Activated CD8-positive, alpha-beta memory T cell treated with anti-CD3 and anti-CD28 coated beads for 1 hour (primary cell): ENCODE results near the gene COL26A1.

ENCODE experiments used
- DNase-seq, 2 donors: peaks; one replicate each; pipeline ENCODE4 v3.0.0-alpha.2; 2020; ENCODE audit warnings: low read depth in 1 of 2; ENCODE audit errors: extremely low read depth in 1 of 2

The COL26A1 gene

GRCh38 chr7:101370836-101371235 is 8.2 kb downstream of the COL26A1 start:
- no peak for DNase-seq

- DNase-seq = no peak
Measured at GRCh38 chr7:101373812-101374614, 11.3 kb downstream of the COL26A1 start.

GRCh38 chr7:101374990-101375389 is 12.3 kb downstream of the COL26A1 start:
- no peak for DNase-seq

GRCh38 chr7:101376601-101377000 is 13.9 kb downstream of the COL26A1 start:
- DNase-seq = no peak

GRCh38 chr7:101377189-101377736 is 14.6 kb downstream of the COL26A1 start:
- DNase-seq = no peak

GRCh38 chr7:101378751-101379174 is 16.1 kb downstream of the COL26A1 start:
- DNase-seq = no peak

- DNase-seq = no peak
Measured at GRCh38 chr7:101379302-101379701, 16.6 kb downstream of the COL26A1 start.

- no peak for DNase-seq
Measured at GRCh38 chr7:101381549-101382111, 19.0 kb downstream of the COL26A1 start.

GRCh38 chr7:101382937-101383336 is 20.3 kb downstream of the COL26A1 start:
- no peak for DNase-seq

- no peak for DNase-seq
Measured at GRCh38 chr7:101386177-101386557, 23.5 kb downstream of the COL26A1 start.

GRCh38 chr7:101386558-101387231 is 24.0 kb downstream of the COL26A1 start:
- no peak for DNase-seq

GRCh38 chr7:101390901-101391301 is 28.2 kb downstream of the COL26A1 start:
- DNase-seq = peak in 1 of 2 donors; percentile 9

GRCh38 chr7:101391991-101392390 is 29.3 kb downstream of the COL26A1 start:
- DNase-seq = no peak

GRCh38 chr7:101393865-101394264 is 31.2 kb downstream of the COL26A1 start:
- no peak for DNase-seq

GRCh38 chr7:101395376-101395775 is 32.7 kb downstream of the COL26A1 start:
- no peak for DNase-seq

- no peak for DNase-seq
Measured at GRCh38 chr7:101397243-101397642, 34.6 kb downstream of the COL26A1 start.

GRCh38 chr7:101397770-101398324 is 35.2 kb downstream of the COL26A1 start:
- DNase-seq = no peak

- DNase-seq = no peak
Measured at GRCh38 chr7:101398396-101399289, 36.0 kb downstream of the COL26A1 start.

- DNase-seq = no peak
Measured at GRCh38 chr7:101399759-101400158, 37.1 kb downstream of the COL26A1 start.

- DNase-seq = no peak
Measured at GRCh38 chr7:101400751-101401150, 38.1 kb downstream of the COL26A1 start.
